Measurements from ENCODE around the gene TET2. TPM values are rescaled to one million over a fixed set of nuclear protein-coding genes. Genes with fewer than 3 reads are reported as not detected.

TET2 gene
- total RNA-seq, 1 donor: 18.6 TPM

GRCh38 chr4:105127170-105127445, 19.6 kb upstream of the TET2 start:
- no peak for DNase-seq (ENCODE audit: low read depth)
- no peak for TF ChIP-seq CTCF (IDR thresholded peaks at IDR 0.05; ENCODE audit: insufficient read depth, low read length)
- H3K4me3 ChIP-seq (ENCODE audit: low read depth, low read length): no peak overlapping the region

GRCh38 chr4:105128208-105128607, 18.5 kb upstream of the TET2 start:
- TF ChIP-seq CTCF (IDR thresholded peaks at IDR 0.05; ENCODE audit: insufficient read depth, low read length): no peak
- no peak overlapping the region for H3K4me3 ChIP-seq (ENCODE audit: low read depth, low read length)
- no peak for DNase-seq (ENCODE audit: low read depth)

GRCh38 chr4:105129286-105130040, 17.2 kb upstream of the TET2 start:
- no peak for TF ChIP-seq CTCF (IDR thresholded peaks at IDR 0.05; ENCODE audit: insufficient read depth, low read length)
- DNase-seq (ENCODE audit: low read depth): no peak
- H3K4me3 ChIP-seq (ENCODE audit: low read depth, low read length): no peak overlapping the region

- TF ChIP-seq CTCF (IDR thresholded peaks at IDR 0.05; ENCODE audit: insufficient read depth, low read length): no peak
- no peak overlapping the region for H3K4me3 ChIP-seq (ENCODE audit: low read depth, low read length)
- no peak for DNase-seq (ENCODE audit: low read depth)
Measured at GRCh38 chr4:105130945-105131344, 15.7 kb upstream of the TET2 start.

- H3K4me3 ChIP-seq (ENCODE audit: low read depth, low read length): no peak overlapping the region
- TF ChIP-seq CTCF (IDR thresholded peaks at IDR 0.05; ENCODE audit: insufficient read depth, low read length): no peak
- DNase-seq (ENCODE audit: low read depth): no peak
Measured at GRCh38 chr4:105133976-105134375, 12.7 kb upstream of the TET2 start.

GRCh38 chr4:105135785-105136184, 10.9 kb upstream of the TET2 start:
- no peak overlapping the region for H3K4me3 ChIP-seq (ENCODE audit: low read depth, low read length)
- peak; percentile 43 for DNase-seq (ENCODE audit: low read depth)
- no peak for TF ChIP-seq CTCF (IDR thresholded peaks at IDR 0.05; ENCODE audit: insufficient read depth, low read length)
